ES-I3 (cell line): ENCODE data around the gene CACNA1B.

Source experiments
- H3K36me3 ChIP-seq: 2 replicates; pipeline ENCODE4 v1.6.1; 2013; ENCODE audit warnings: mild to moderate bottlenecking, low read length, control low read depth, moderate library complexity; ENCODE audit not compliant: insufficient read depth
- H3K4me1 ChIP-seq: 2 replicates; pipeline ENCODE4 v1.6.1; 2013; ENCODE audit warnings: mild to moderate bottlenecking, control low read depth, low read length; ENCODE audit not compliant: insufficient read depth
- H3K9ac ChIP-seq: 2 replicates; pipeline ENCODE4 v1.6.1; 2013; ENCODE audit warnings: low read depth, mild to moderate bottlenecking, low read length, moderate library complexity
- H3K9me3 ChIP-seq: 2 replicates; pipeline ENCODE4 v1.6.1; 2013; ENCODE audit warnings: mild to moderate bottlenecking, low read length, moderate library complexity; ENCODE audit not compliant: control insufficient read depth, insufficient read depth

Gene CACNA1B

GRCh38 chr9:138094028-138094427 is 216.4 kb downstream of the CACNA1B start:
- Histone ChIP-seq H3K9me3 (no peaks in the 10 kb centered on the region; the same call in 1 of the 2 replicates), H3K4me1 (no peaks in the 10 kb centered on the region), H3K36me3 (no peaks in the 10 kb centered on the region), H3K9ac (no peak overlapping the region)

- no peaks in the 10 kb centered on the region for H3K4me1 ChIP-seq
- no peaks in the 10 kb centered on the region for H3K36me3 ChIP-seq
- H3K9me3 ChIP-seq = no peaks in the 10 kb centered on the region
Observed at GRCh38 chr9:138095813-138096518, 218.4 kb downstream of the CACNA1B start.

DNA sequence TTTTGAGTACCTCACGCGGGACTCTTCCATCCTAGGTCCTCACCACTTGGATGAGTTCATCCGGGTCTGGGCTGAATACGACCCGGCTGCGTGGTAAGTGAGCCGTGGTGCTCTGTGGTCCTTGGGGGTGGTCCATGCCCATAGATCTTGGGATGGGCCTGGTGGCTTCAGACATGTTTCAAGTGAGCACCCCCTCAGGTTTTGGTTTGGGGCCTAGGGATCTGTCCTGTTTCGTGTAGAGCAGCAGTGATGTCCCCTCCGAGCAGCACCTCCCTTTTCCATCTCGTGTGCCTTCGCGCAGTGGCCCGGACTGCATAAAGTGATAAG is 218.9 kb downstream of the CACNA1B start:
- no peaks in the 10 kb centered on the region for H3K9me3 ChIP-seq
- H3K36me3 ChIP-seq = no peaks in the 10 kb centered on the region
- H3K9ac ChIP-seq = no peak overlapping the region
- no peaks in the 10 kb centered on the region for H3K4me1 ChIP-seq

More at GRCh38 chr9:138095813-138096518, 218.4 kb downstream of the CACNA1B start:
- no peak overlapping the region for H3K9ac ChIP-seq

DNA sequence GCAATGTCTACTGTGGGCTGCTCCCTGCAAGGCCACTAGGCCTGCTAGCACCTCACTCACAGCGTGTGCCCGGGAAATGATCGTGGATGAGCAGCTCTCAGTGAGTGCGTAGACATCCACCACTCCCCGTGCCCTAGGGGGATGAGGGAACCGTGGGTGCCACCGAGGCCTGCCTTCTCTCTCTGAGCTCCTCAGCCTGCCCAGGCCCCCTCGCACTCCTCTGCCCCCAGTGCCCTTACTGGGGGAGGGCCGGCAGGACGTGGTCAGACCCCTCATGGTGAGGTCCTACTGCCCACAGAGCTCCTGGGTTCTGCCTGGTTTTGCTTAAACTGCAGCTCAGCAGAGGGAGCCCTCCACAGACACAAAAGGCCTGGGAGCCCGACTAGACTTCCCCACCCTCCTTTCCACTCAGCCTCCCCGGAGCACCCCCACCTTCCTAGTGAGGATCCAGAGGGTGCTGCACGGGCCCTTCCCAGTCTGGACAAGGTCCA is 220.0 kb downstream of the CACNA1B start:
- H3K36me3 ChIP-seq = no peaks in the 10 kb centered on the region
- H3K9ac ChIP-seq = no peak overlapping the region
- no peaks in the 10 kb centered on the region for H3K4me1 ChIP-seq
- H3K9me3 ChIP-seq = no peaks in the 10 kb centered on the region

- Histone ChIP-seq H3K9ac (no peak overlapping the region), H3K9me3 (no peaks in the 10 kb centered on the region), H3K4me1 (no peaks in the 10 kb centered on the region), H3K36me3 (no peaks in the 10 kb centered on the region)
Observed at GRCh38 chr9:138098116-138098907, 220.7 kb downstream of the CACNA1B start.

- Histone ChIP-seq H3K9me3 (no peaks in the 10 kb centered on the region), H3K4me1 (no peaks in the 10 kb centered on the region)
Observed at GRCh38 chr9:138098908-138099791, 221.6 kb downstream of the CACNA1B start.

GRCh38 chr9:138099803-138100598 is 222.4 kb downstream of the CACNA1B start:
- Histone ChIP-seq H3K36me3 (no peaks in the 10 kb centered on the region), H3K9ac (no peak overlapping the region), H3K9me3 (no peaks in the 10 kb centered on the region), H3K4me1 (no peaks in the 10 kb centered on the region)

More at GRCh38 chr9:138098908-138099791, 221.6 kb downstream of the CACNA1B start:
- no peak overlapping the region for H3K9ac ChIP-seq
- H3K36me3 ChIP-seq = no peaks in the 10 kb centered on the region

DNA sequence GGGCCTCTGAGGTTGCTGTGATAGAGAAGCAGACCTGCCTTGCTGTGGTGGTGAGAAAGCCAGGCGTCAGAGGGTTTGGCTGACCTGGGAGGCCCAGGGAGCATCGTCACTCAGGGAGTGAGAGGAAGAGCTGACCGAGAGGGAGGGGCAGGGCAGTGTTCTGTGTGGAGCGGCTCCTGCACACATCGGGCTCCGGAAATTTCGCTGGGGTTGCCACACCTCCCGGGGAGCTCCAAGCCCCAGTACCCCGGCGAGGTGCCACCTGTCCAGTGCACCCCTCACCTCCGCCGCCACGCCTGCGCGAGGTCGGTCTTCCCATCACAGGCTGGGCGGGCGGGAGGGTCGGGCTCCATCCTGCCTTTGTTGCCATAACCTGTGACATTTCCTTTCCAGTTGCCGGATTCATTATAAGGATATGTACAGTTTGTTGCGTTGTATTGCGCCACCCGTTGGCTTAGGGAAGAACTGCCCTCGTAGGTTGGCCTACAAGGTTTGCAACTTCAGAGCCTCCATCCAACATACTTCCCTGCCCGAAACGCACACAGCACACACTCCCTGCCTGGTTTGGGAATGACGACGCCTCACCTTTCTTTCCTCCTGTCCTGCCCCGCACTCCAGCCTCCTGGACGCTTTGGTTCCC is 223.2 kb downstream of the CACNA1B start:
- no peaks in the 10 kb centered on the region for H3K9me3 ChIP-seq
- no peak overlapping the region for H3K9ac ChIP-seq
- H3K4me1 ChIP-seq = no peaks in the 10 kb centered on the region
- no peaks in the 10 kb centered on the region for H3K36me3 ChIP-seq

DNA sequence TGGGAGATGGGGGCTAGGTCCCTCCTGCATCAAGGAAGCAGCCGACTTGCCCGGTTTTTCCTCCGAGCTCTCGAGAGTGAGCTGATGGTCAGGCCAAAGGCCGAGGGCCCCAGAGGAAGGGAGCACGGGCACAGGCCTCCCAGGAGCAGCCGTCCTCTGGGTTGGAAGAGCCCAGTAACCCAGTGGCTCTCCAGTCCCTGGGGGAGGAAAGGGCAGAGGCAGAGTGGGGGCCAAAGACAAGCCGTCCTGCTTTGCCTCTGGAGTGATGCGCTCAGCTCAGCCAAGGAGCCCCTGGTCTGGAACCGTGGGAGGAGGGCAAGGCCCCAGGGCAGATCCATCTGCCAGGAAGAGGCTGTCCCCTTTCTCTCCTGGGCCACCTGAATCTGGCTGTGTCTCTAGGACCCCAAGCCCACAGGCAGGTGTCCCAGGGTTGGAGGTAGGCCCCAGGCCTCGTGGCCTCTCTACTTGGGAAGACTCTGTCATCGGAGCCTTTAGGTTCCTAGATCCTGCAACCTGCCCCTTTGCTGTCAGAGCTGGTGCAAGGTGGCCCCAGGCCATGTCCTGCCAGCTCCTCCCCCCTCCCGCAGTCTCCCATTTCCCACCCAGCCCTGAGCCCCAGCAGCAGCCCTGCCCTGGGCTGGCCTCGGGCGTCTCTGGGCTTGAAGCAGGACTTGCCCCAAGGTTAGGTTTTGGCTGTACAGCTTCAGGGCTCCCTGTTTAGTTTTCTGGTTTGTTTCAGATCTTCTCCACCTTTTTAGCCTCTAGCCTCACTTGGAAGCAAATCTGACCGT is 224.1 kb downstream of the CACNA1B start:
- H3K36me3 ChIP-seq = no peaks in the 10 kb centered on the region
- H3K4me1 ChIP-seq = no peaks in the 10 kb centered on the region
- H3K9ac ChIP-seq = no peak overlapping the region
- no peaks in the 10 kb centered on the region for H3K9me3 ChIP-seq

GRCh38 chr9:138102246-138103051 is 224.9 kb downstream of the CACNA1B start:
- no peaks in the 10 kb centered on the region for H3K4me1 ChIP-seq
- H3K9ac ChIP-seq = no peak overlapping the region
- H3K36me3 ChIP-seq = no peaks in the 10 kb centered on the region
- no peaks in the 10 kb centered on the region for H3K9me3 ChIP-seq

- Histone ChIP-seq H3K9me3 (no peaks in the 10 kb centered on the region), H3K9ac (no peak overlapping the region), H3K4me1 (no peaks in the 10 kb centered on the region), H3K36me3 (no peaks in the 10 kb centered on the region)
Observed at GRCh38 chr9:138103111-138103848, 225.7 kb downstream of the CACNA1B start.

GRCh38 chr9:138103849-138104206 is 226.2 kb downstream of the CACNA1B start:
- H3K9ac ChIP-seq = no peak overlapping the region
- H3K9me3 ChIP-seq = no peaks in the 10 kb centered on the region
- H3K4me1 ChIP-seq = no peaks in the 10 kb centered on the region
- H3K36me3 ChIP-seq = no peaks in the 10 kb centered on the region
